ENCODE results near the gene PRKD2.

PRKD2 gene

GRCh38 chr19:46732172-46732938 is 15.4 kb upstream of the PRKD2 start:
- TF ChIP-seq CTCF (IDR thresholded peaks at IDR 0.05; ENCODE audit: insufficient read depth, low read depth, low read length, missing control alignments), result no peak
- no peak overlapping the region for H3K4me3 ChIP-seq (ENCODE audit: low read length)
- DNase-seq (ENCODE audit: low read depth), result no peak

- H3K4me3 ChIP-seq (ENCODE audit: low read length), result no peak overlapping the region
- DNase-seq (ENCODE audit: low read depth), result no peak
- TF ChIP-seq CTCF (IDR thresholded peaks at IDR 0.05; ENCODE audit: insufficient read depth, low read depth, low read length, missing control alignments), result no peak
Observed at GRCh38 chr19:46731584-46731983, 14.7 kb upstream of the PRKD2 start.

GRCh38 chr19:46731007-46731501 is 14.1 kb upstream of the PRKD2 start:
- no peak for TF ChIP-seq CTCF (IDR thresholded peaks at IDR 0.05; ENCODE audit: insufficient read depth, low read depth, low read length, missing control alignments)
- H3K4me3 ChIP-seq (ENCODE audit: low read length), result no peak overlapping the region
- peak; percentile 87 for DNase-seq (ENCODE audit: low read depth)

- TF ChIP-seq CTCF (IDR thresholded peaks at IDR 0.05; ENCODE audit: insufficient read depth, low read depth, low read length, missing control alignments), result no peak
- DNase-seq (ENCODE audit: low read depth), result no peak
- H3K4me3 ChIP-seq (ENCODE audit: low read length), result no peak overlapping the region
Observed at GRCh38 chr19:46730595-46730994, 13.7 kb upstream of the PRKD2 start.

- no peak for DNase-seq (ENCODE audit: low read depth)
- no peak for TF ChIP-seq CTCF (IDR thresholded peaks at IDR 0.05; ENCODE audit: insufficient read depth, low read depth, low read length, missing control alignments)
- H3K4me3 ChIP-seq (ENCODE audit: low read length), result no peak overlapping the region
Observed at GRCh38 chr19:46730187-46730586, 13.3 kb upstream of the PRKD2 start.

GRCh38 chr19:46729696-46730095 is 12.8 kb upstream of the PRKD2 start:
- no peak for TF ChIP-seq CTCF (IDR thresholded peaks at IDR 0.05; ENCODE audit: insufficient read depth, low read depth, low read length, missing control alignments)
- no peak for DNase-seq (ENCODE audit: low read depth)
- no peak overlapping the region for H3K4me3 ChIP-seq (ENCODE audit: low read length)

All from epithelial cell of esophagus (primary cell).